ENCODE data around the gene CCNL2.

The CCNL2 gene

DNA sequence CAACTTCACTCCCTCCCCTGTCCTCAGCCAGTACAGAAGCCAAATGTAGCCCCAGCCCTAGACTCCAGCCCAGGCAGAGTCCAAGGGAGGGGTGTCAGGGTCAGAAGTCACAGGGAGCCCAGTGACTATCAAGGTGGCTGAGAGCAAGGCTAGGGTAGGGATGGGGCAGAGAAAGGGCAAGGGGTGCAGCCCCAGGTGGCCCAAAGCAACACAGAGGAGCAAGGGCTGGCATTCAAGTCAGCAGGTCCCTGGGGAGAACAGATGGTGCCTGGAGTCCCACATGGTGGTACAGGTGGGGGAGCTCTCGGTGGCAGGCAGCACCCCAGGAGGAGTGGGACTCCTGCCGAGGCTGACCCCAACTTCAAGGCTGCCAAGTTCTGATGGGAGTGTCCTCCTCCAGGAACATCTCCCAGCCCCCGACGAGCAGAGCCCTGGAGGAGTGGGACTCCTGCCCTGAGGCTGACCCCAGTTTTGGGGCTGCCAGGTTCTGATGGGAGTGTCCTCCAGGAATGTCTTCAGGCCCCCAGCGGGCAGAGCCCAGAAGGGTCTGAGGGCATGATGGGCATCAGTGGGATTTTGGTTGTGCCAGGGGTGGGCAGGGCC, 46.2 kb downstream of the CCNL2 start:
- no peak for DNase-seq (ENCODE audit: low spot score)
- ChIA-PET POLR2A (ENCODE audit: low non-redundant PET) (no interaction called here), CTCF (no interaction called here)
- no peak for TF ChIP-seq CTCF (conservative IDR thresholded peaks at IDR 0.05; ENCODE audit: low read depth)
- H3K27ac ChIP-seq: peak overlapping the region; percentile 64

- ChIA-PET POLR2A (ENCODE audit: low non-redundant PET) (interaction anchor here (0.6 kb wide), 1 partner anchor 18 kb away, joined by 7 read pairs; no protein-coding TSS in a partner anchor), CTCF (interaction anchor here (0.6 to 1.4 kb wide), 3 partner anchors 21 to 153 kb away, joined by 3 to 10 read pairs (median 3); no protein-coding TSS in a partner anchor)
- no peak for DNase-seq (ENCODE audit: low spot score)
- no peak for TF ChIP-seq CTCF (conservative IDR thresholded peaks at IDR 0.05; ENCODE audit: low read depth)
- H3K27ac ChIP-seq: peak overlapping the region; percentile 64
These were observed 47.4 kb downstream of the CCNL2 start for GRCh38 chr1:1351511-1352427.

DNA sequence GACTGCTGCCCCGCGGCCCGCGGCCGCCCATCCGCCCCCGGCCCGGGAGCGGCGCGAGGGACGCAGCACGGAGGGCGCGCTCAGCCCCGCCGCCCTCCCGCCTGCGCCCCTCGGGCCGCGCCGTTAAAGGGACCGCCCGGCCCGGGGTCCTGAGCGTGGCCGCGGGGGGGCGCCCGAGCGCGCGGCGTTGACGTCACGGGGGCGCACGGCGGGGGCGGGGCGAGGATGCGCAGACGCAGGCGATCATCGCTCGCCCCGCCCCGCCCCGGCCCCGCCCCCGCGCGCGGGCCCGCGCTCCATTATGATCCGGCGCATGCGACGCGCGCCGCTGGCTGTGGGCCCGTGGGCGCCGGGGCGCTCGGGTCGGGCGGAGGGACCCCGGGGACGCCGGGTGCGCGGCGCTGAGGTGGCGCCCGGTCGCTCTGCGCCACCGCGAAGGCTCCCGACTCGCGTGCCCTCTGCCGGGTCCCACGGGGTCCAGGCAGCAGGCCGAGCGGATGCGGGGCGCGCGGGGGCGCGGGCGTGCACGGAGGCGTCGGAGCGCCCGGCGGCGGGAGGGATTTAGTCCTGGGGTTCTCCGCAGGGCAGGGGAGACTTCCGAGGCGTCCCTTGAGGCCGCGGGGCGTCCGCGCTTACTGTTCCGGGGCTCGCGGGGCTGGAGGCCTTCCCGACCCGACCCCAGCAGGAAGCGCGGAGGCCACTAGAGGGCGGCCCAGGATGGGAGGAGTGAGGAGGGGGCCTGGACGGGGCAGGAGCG, 49.7 kb downstream of the CCNL2 start, which contains the start of gene DVL1:
DVL1 (minus strand) TSS at position 163 of the 757 bp plus-strand sequence. CDS start 353 bp downstream, outside the sequence.
- TF ChIP-seq CTCF (conservative IDR thresholded peaks at IDR 0.05; ENCODE audit: low read depth): peak; percentile 65
- peak within 1 kb of the TSS; percentile 98 for H3K27ac ChIP-seq
- ChIA-PET POLR2A (ENCODE audit: low non-redundant PET) (no interaction called here), CTCF (interaction anchor here (0.6 kb wide), 2 partner anchors 50 to 64 kb away, joined by 3 to 4 read pairs; no protein-coding TSS in a partner anchor)
- peak; percentile 68 for DNase-seq (ENCODE audit: low spot score)

- ChIA-PET CTCF (interaction anchor here (0.6 to 1.4 kb wide), 8 partner anchors 18 to 282 kb away, joined by 3 to 6 read pairs (median 3); partner anchors contain the start of gene AURKAIP1), POLR2A (ENCODE audit: low non-redundant PET) (interaction anchor here (1.1 kb wide), 1 partner anchor 39 kb away, joined by 3 read pairs; no protein-coding TSS in a partner anchor)
- no peak for DNase-seq (ENCODE audit: low spot score)
- peak overlapping the region; percentile 98 for H3K27ac ChIP-seq
- no peak for TF ChIP-seq CTCF (conservative IDR thresholded peaks at IDR 0.05; ENCODE audit: low read depth)
These were observed 50.5 kb downstream of the CCNL2 start for GRCh38 chr1:1348420-1349255.

GRCh38 chr1:1347663-1348419, 51.3 kb downstream of the CCNL2 start:
- CTCF ChIA-PET: interaction anchor here (0.6 to 1.4 kb wide), 6 partner anchors 17 to 281 kb away, joined by 3 to 6 read pairs (median 3); partner anchors contain the start of gene AURKAIP1
- peak overlapping the region; percentile 98 for H3K27ac ChIP-seq
- no peak for DNase-seq (ENCODE audit: low spot score)
- POLR2A ChIA-PET (ENCODE audit: low non-redundant PET): interaction anchor here (0.8 to 1.1 kb wide), 2 partner anchors 28 to 39 kb away, joined by 3 to 4 read pairs; partner anchors contain the start of gene AURKAIP1
- no peak for TF ChIP-seq CTCF (conservative IDR thresholded peaks at IDR 0.05; ENCODE audit: low read depth)
